HepG2 (cell line): ENCODE data around the gene TSG101. TPM values are rescaled to one million over a fixed set of nuclear protein-coding genes. Genes with fewer than 3 reads are reported as not detected.

Experiments used
- CBX1 ChIP-seq: IDR thresholded peaks from one replicate; pipeline ENCODE4 v1.6.1; 2016; ENCODE audit warnings: antibody characterized with exemption, low read depth
- DPF2 ChIP-seq: sonication (generic); formaldehyde crosslinking; IDR thresholded peaks from 2 replicates; pipeline ENCODE4 v1.4.0; 2020; ENCODE audit warnings: mild to moderate bottlenecking, low read depth, missing genetic modification reagents, borderline replicate concordance
- GABPA ChIP-seq, 2 experiments: IDR thresholded peaks; 2 replicates each; pipeline ENCODE4 v1.6.1; 2011 to 2016; ENCODE audit warnings: low read depth in 2 of 2, low read length in 1 of 2, missing biosample characterization in 1 of 2, missing genetic modification characterization in 1 of 2
- GATA4 ChIP-seq: sonication (generic); IDR thresholded peaks from 2 replicates; pipeline ENCODE4 v1.6.1; 2016; ENCODE audit warnings: antibody characterized with exemption, low read depth, borderline replicate concordance
- MBD4 ChIP-seq: IDR thresholded peaks from 2 replicates; pipeline ENCODE4 v1.6.1; 2012; ENCODE audit warnings: low read length, inconsistent platforms, borderline replicate concordance
- NFIC ChIP-seq: IDR thresholded peaks from 2 replicates; pipeline ENCODE4 v1.6.1; 2012; ENCODE audit warnings: mild to moderate bottlenecking, low read length, inconsistent platforms
- NR2F1 ChIP-seq, 2 experiments: fragments of 450-650 bp in 1 of 2; formaldehyde crosslinking in 1 of 2; IDR thresholded peaks; 2 replicates each; pipeline versions ENCODE4 v1.5.0 to v1.6.1; 2016 to 2020; ENCODE audit warnings: mild to moderate bottlenecking in 1 of 2, missing compliant biosample characterization in 1 of 2, missing genetic modification reagents in 1 of 2, moderate library complexity in 1 of 2
- SIN3B ChIP-seq: fragments of 150-350 bp; IDR thresholded peaks from 2 replicates; pipeline ENCODE4 v1.6.1; 2014; ENCODE audit warnings: low read length
- STAT6 ChIP-seq: sonication (generic); formaldehyde crosslinking; IDR thresholded peaks from 2 replicates; pipeline ENCODE4 v1.4.0; 2020; ENCODE audit warnings: missing genetic modification reagents, mild to moderate bottlenecking, borderline replicate concordance
- XRCC5 ChIP-seq: fragments of 200-400 bp; formaldehyde crosslinking; optimal IDR thresholded peaks from 2 replicates; pipeline ENCODE3; 2017; ENCODE audit warnings: mild to moderate bottlenecking, low read length
- ZFP37 ChIP-seq: sonication (generic); formaldehyde crosslinking; IDR thresholded peaks from 2 replicates; pipeline ENCODE4 v1.4.0; 2020; ENCODE audit warnings: missing genetic modification reagents, borderline replicate concordance
- ZNF329 ChIP-seq: sonication (generic); formaldehyde crosslinking; IDR thresholded peaks from 2 replicates; pipeline ENCODE4 v1.9.0; 2021; ENCODE audit warnings: low read depth, mild to moderate bottlenecking, missing genetic modification reagents
- ZNF44 ChIP-seq: sonication (generic); formaldehyde crosslinking; IDR thresholded peaks from 2 replicates; pipeline ENCODE4 v1.5.1; 2020; ENCODE audit warnings: mild to moderate bottlenecking, missing genetic modification reagents
- ZNF572 ChIP-seq: sonication (generic); formaldehyde crosslinking; IDR thresholded peaks from 2 replicates; pipeline ENCODE4 v1.5.1; 2020; ENCODE audit warnings: mild to moderate bottlenecking, missing genetic modification reagents
- ZNF597 ChIP-seq: sonication (generic); formaldehyde crosslinking; IDR thresholded peaks from 2 replicates; pipeline ENCODE4 v1.5.0; 2020; ENCODE audit warnings: missing genetic modification reagents
- ZNF598 ChIP-seq: sonication (generic); formaldehyde crosslinking; IDR thresholded peaks from 2 replicates; pipeline ENCODE4 v1.5.1; 2020; ENCODE audit warnings: mild to moderate bottlenecking, missing genetic modification reagents, borderline replicate concordance
- polyA plus RNA-seq, 8 experiments: library from polyadenylated mRNA; depleted of rRNA in 3 of 8; stranded (reverse) in 7 of 8; unstranded in 1 of 8; fragments of >200 nt; fragmentation: Illumina TruSeq in 4 of 8; extraction: Trizol in 4 of 8; gene quantifications; 2 replicates each; pipeline versions ENCODE4 v1.2.1 to v1.2.3, GENCODE V29; 2011 to 2016; ENCODE audit warnings: low read depth in 4 of 8, missing spikeins in 1 of 8, mixed read lengths in 1 of 8; ENCODE audit not compliant: insufficient read depth in 1 of 8
- total RNA-seq, 5 experiments: library from RNA; depleted of rRNA; stranded (reverse); fragments of >200 nt; fragmentation: Illumina TruSeq; extraction: Trizol; gene quantifications; 2 replicates each; pipeline ENCODE4 v1.2.3, GENCODE V29; 2016; ENCODE audit warnings: low read depth in 1 of 5
- TF ChIP-seq, protein P1 (sequence below): sonication (generic); formaldehyde crosslinking; conservative IDR thresholded peaks from 2 replicates; pipeline ENCODE4 v1.5.0; 2020; ENCODE audit warnings: missing genetic modification reagents
- TF ChIP-seq, protein P2 (sequence below): sonication (generic); formaldehyde crosslinking; conservative IDR thresholded peaks from 2 replicates; pipeline ENCODE4 v1.4.0; 2020; ENCODE audit warnings: mild to moderate bottlenecking, missing genetic modification reagents, moderate library complexity

The TSG101 gene
- total and polyA plus RNA-seq, 2 of the 13 experiments (the other 11 are each of a cell fraction or from before 2014, with no cell fraction given) = 69.3 to 206 TPM

DNA sequence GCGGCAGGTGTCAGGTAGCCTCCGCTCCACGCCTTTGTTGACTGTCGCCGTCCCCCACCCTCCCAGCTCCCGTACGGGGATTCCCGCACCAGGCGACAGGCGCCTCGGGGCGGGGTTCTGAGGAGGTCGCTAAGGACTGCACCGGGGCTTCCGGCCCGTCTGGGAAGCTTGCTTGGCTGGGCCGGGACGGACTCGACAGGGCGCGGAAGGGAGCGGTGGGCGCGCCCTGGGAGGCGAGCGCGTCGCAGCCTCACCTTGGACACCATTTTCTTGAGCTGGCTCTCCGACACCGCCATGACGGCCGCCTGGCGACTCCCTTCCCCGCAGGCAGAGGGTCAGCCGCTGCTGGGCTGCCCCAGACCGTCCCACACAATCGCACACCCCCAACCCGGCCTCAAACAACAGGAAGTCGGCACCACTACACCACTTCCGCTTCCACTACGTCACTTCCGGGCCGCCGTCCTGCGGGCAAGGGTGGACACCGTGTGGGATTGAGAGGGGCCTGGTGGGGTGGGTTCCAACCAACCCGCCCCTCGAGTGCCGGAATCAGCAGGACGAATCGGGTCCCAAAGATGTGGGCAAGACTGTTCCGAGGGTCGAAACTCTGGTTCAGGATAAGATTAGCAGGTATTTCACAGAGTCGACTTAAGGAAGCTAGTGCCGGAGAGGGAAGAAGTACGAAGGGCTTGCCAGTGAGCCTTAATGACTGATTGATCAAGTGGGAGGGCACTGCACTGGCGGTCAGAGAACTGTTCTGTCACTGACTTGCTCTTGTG, at the start of gene TSG101 (continued):
- TF ChIP-seq, protein P1, sequence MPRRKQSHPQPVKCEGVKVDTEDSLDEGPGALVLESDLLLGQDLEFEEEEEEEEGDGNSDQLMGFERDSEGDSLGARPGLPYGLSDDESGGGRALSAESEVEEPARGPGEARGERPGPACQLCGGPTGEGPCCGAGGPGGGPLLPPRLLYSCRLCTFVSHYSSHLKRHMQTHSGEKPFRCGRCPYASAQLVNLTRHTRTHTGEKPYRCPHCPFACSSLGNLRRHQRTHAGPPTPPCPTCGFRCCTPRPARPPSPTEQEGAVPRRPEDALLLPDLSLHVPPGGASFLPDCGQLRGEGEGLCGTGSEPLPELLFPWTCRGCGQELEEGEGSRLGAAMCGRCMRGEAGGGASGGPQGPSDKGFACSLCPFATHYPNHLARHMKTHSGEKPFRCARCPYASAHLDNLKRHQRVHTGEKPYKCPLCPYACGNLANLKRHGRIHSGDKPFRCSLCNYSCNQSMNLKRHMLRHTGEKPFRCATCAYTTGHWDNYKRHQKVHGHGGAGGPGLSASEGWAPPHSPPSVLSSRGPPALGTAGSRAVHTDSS = no peak
- TF ChIP-seq DPF2 (CRISPR knock-in tag) (no peak), ZNF598 (CRISPR knock-in tag) (peak; percentile 94), NFIC (no peak), XRCC5 (peak; percentile 72), MBD4 (no peak), STAT6 (CRISPR knock-in tag) (peak; percentile 59; the same call in 1 of the 2 replicates), GABPA (IDR thresholded peaks at IDR 0.05; ENCODE audit: low read depth, low read length) (peak; percentile 98), GABPA (CRISPR knock-in tag; IDR thresholded peaks at IDR 0.05; ENCODE audit: low read depth) (peak; percentile 100), ZNF572 (CRISPR knock-in tag) (peak; percentile 88; the same call in 1 of the 2 replicates), CBX1 (no peak), ZNF329 (CRISPR knock-in tag) (0 out of 2 replicates have a peak, but pooled peaks have one; percentile 24), NR2F1 (CRISPR knock-in tag; IDR thresholded peaks at IDR 0.05) (no peak), SIN3B (no peak; the same call in none of the 2 replicates), ZFP37 (no peak), ZNF597 (no peak), ZNF44 (CRISPR knock-in tag) (0 out of 2 replicates have a peak, but pooled peaks have one; percentile 75), GATA4 (no peak)
- TF ChIP-seq, protein P2, sequence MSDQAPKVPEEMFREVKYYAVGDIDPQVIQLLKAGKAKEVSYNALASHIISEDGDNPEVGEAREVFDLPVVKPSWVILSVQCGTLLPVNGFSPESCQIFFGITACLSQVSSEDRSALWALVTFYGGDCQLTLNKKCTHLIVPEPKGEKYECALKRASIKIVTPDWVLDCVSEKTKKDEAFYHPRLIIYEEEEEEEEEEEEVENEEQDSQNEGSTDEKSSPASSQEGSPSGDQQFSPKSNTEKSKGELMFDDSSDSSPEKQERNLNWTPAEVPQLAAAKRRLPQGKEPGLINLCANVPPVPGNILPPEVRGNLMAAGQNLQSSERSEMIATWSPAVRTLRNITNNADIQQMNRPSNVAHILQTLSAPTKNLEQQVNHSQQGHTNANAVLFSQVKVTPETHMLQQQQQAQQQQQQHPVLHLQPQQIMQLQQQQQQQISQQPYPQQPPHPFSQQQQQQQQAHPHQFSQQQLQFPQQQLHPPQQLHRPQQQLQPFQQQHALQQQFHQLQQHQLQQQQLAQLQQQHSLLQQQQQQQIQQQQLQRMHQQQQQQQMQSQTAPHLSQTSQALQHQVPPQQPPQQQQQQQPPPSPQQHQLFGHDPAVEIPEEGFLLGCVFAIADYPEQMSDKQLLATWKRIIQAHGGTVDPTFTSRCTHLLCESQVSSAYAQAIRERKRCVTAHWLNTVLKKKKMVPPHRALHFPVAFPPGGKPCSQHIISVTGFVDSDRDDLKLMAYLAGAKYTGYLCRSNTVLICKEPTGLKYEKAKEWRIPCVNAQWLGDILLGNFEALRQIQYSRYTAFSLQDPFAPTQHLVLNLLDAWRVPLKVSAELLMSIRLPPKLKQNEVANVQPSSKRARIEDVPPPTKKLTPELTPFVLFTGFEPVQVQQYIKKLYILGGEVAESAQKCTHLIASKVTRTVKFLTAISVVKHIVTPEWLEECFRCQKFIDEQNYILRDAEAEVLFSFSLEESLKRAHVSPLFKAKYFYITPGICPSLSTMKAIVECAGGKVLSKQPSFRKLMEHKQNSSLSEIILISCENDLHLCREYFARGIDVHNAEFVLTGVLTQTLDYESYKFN = peak; percentile 69
